Vagina (tissue), 2 donors: ENCODE measurements around the gene EME2. TPM values are rescaled to one million over a fixed set of nuclear protein-coding genes. Genes with fewer than 3 reads are reported as not detected.

Experiments used
- DNase-seq, 2 donors: peaks; one replicate each; pipeline ENCODE4 v3.0.0-alpha.2; 2017; ENCODE audit errors: extremely low spot score in 2 of 2
- H3K27ac ChIP-seq: fragments of 200-600 bp; sonication (generic); one replicate; pipeline ENCODE4 v1.5.1; 2019
- H3K27me3 ChIP-seq: fragments of 200-600 bp; sonication (generic); one replicate; pipeline ENCODE4 v1.5.1; 2019
- H3K36me3 ChIP-seq, 2 donors: fragments of 200-600 bp; sonication (generic); one replicate each; pipeline ENCODE4 v1.5.1; 2017 to 2019
- H3K4me1 ChIP-seq: fragments of 200-600 bp; sonication (generic); one replicate; pipeline ENCODE4 v1.5.1; 2019
- H3K4me3 ChIP-seq, 2 donors: fragments of 200-600 bp; sonication (generic); 1 replicate in 1 of 2; 2 replicates in 1 of 2; pipeline ENCODE4 v1.5.1; 2016 to 2019
- H3K9me3 ChIP-seq: fragments of 200-600 bp; sonication (generic); one replicate; pipeline ENCODE4 v1.5.1; 2019
- CTCF ChIP-seq, 3 experiments: fragments of 450-650 bp in 2 of 3; fragments of 200-600 bp in 1 of 3; sonication (generic) in 1 of 3; IDR thresholded peaks; one replicate each; pipeline ENCODE4 v1.5.1; 2017 to 2019; ENCODE audit warnings: antibody characterized with exemption in 3 of 3, mild to moderate bottlenecking in 2 of 3, moderate library complexity in 2 of 3
- POLR2A ChIP-seq, 2 donors: fragments of 450-650 bp; IDR thresholded peaks; one replicate each; pipeline ENCODE4 v1.6.1; 2017; ENCODE audit warnings: antibody characterized with exemption in 2 of 2, mild to moderate bottlenecking in 2 of 2, moderate library complexity in 2 of 2
- POLR2AphosphoS5 ChIP-seq, 2 donors: sonication (generic); formaldehyde crosslinking; IDR thresholded peaks; one replicate each; pipeline ENCODE4 v1.9.0; 2017; ENCODE audit warnings: antibody characterized with exemption in 2 of 2, mild to moderate bottlenecking in 2 of 2, low read depth in 1 of 2; ENCODE audit not compliant: insufficient read depth in 1 of 2
- intact Hi-C: fragments of 100-400 bp; cut with DNase I; formaldehyde crosslinking; loops from one replicate; pipeline ENCODE4 v1.15.1; 2023
- total RNA-seq: library from RNA; depleted of rRNA; stranded (reverse); fragments of >200 nt; gene quantifications from one replicate; pipeline ENCODE4 v1.2.3, GENCODE V29; 2016

The EME2 gene
- total RNA-seq, 1 donor from 2014 or later: 13.5 TPM

- intact Hi-C loops: no loop called here
- Histone ChIP-seq H3K27me3 (no peaks in the 10 kb centered on the region), H3K4me1 (no peaks in the 10 kb centered on the region), H3K36me3 (peaks cover 0 to 74% of the 10 kb centered on the region in 2 donors), H3K4me3 (no peak overlapping the region), H3K9me3 (no peaks in the 10 kb centered on the region), H3K27ac (no peak overlapping the region)
- TF ChIP-seq POLR2AphosphoS5 (IDR thresholded peaks at IDR 0.05; ENCODE audit: insufficient read depth in 1 of 2, low read depth in 1 of 2): no peak
- no peak for TF ChIP-seq CTCF (IDR thresholded peaks at IDR 0.05)
- no peak for TF ChIP-seq POLR2A (IDR thresholded peaks at IDR 0.05)
- DNase-seq: no peak
Observed at GRCh38 chr16:1761751-1762150, 10.9 kb upstream of the EME2 start.

- Histone ChIP-seq H3K4me1 (no peaks in the 10 kb centered on the region), H3K9me3 (no peaks in the 10 kb centered on the region), H3K27ac (no peak overlapping the region), H3K4me3 (no peak overlapping the region), H3K27me3 (no peaks in the 10 kb centered on the region), H3K36me3 (peaks cover 0 to 74% of the 10 kb centered on the region in 2 donors)
- intact Hi-C loops: no loop called here
- TF ChIP-seq POLR2AphosphoS5 (IDR thresholded peaks at IDR 0.05; ENCODE audit: insufficient read depth in 1 of 2, low read depth in 1 of 2) (no peak), POLR2A (IDR thresholded peaks at IDR 0.05) (no peak), CTCF (IDR thresholded peaks at IDR 0.05) (no peak)
- DNase-seq: no peak
Observed at GRCh38 chr16:1762196-1762878, 10.3 kb upstream of the EME2 start.

- Histone ChIP-seq H3K9me3 (no peaks in the 10 kb centered on the region), H3K4me1 (no peaks in the 10 kb centered on the region), H3K4me3 (no peak overlapping the region), H3K27ac (no peak overlapping the region), H3K27me3 (no peaks in the 10 kb centered on the region), H3K36me3 (peaks cover 0 to 73% of the 10 kb centered on the region in 2 donors)
- TF ChIP-seq POLR2A (IDR thresholded peaks at IDR 0.05) (no peak), CTCF (IDR thresholded peaks at IDR 0.05) (no peak), POLR2AphosphoS5 (IDR thresholded peaks at IDR 0.05; ENCODE audit: insufficient read depth in 1 of 2, low read depth in 1 of 2) (no peak)
- intact Hi-C loops: no loop called here
- DNase-seq: no peak
Observed at GRCh38 chr16:1762879-1763520, 9.6 kb upstream of the EME2 start.

- no peak for DNase-seq
- H3K9me3 ChIP-seq: no peaks in the 10 kb centered on the region
- no peaks in the 10 kb centered on the region for H3K27me3 ChIP-seq
- peaks cover 0 to 72% of the 10 kb centered on the region in 2 donors for H3K36me3 ChIP-seq
- no peak overlapping the region for H3K4me3 ChIP-seq
- H3K4me1 ChIP-seq: no peaks in the 10 kb centered on the region
- TF ChIP-seq POLR2AphosphoS5 (IDR thresholded peaks at IDR 0.05; ENCODE audit: insufficient read depth in 1 of 2, low read depth in 1 of 2): no peak
- no peak for TF ChIP-seq POLR2A (IDR thresholded peaks at IDR 0.05)
- no peak overlapping the region for H3K27ac ChIP-seq
- intact Hi-C loops: no loop called here
Observed at GRCh38 chr16:1763521-1764511, 8.8 kb upstream of the EME2 start.

- Histone ChIP-seq H3K4me1 (peaks cover 4% of the 10 kb centered on the region), H3K27ac (no peak overlapping the region), H3K4me3 (no peak overlapping the region), H3K36me3 (peaks cover 0 to 72% of the 10 kb centered on the region in 2 donors), H3K9me3 (no peaks in the 10 kb centered on the region), H3K27me3 (no peaks in the 10 kb centered on the region)
- intact Hi-C loops: no loop called here
- no peak for DNase-seq
- TF ChIP-seq POLR2AphosphoS5 (IDR thresholded peaks at IDR 0.05; ENCODE audit: insufficient read depth in 1 of 2, low read depth in 1 of 2) (no peak), POLR2A (IDR thresholded peaks at IDR 0.05) (no peak), CTCF (IDR thresholded peaks at IDR 0.05) (no peak)
Observed at GRCh38 chr16:1764971-1765370, 7.6 kb upstream of the EME2 start.
